Activated CD4-positive, alpha-beta T cell treated with anti-CD3 and anti-CD28 coated beads for 1 hour (primary cell): Measurements from ENCODE around the gene MED9.
"Not testable (repeated sequence)": the region's sequence is repeated elsewhere in the genome, so short reads cannot be mapped to it uniquely, and the experiment has no call there.

Experiments
- DNase-seq: peaks from one replicate; pipeline ENCODE4 v3.0.0-alpha.2; 2020

The MED9 gene

GRCh38 chr17:17476865-17477467, at the start of gene MED9:
TSS of gene MED9 (plus strand) at chr17:17477000. CDS start at chr17:17477042, 42 bp downstream.
- DNase-seq, result peak; percentile 96

GRCh38 chr17:17429222-17429621, 47.6 kb upstream of the MED9 start:
- DNase-seq, result no peak

- DNase-seq, result not testable (repeated sequence)
These were observed 45.9 kb upstream of the MED9 start for GRCh38 chr17:17430924-17431323.

- no peak for DNase-seq
These were observed 45.2 kb upstream of the MED9 start for GRCh38 chr17:17431605-17432004.

GRCh38 chr17:17433000-17433703, 43.6 kb upstream of the MED9 start:
- DNase-seq, result no peak

- no peak for DNase-seq
These were observed 42.3 kb upstream of the MED9 start for GRCh38 chr17:17434477-17434876.

GRCh38 chr17:17435323-17435722, 41.5 kb upstream of the MED9 start:
- no peak for DNase-seq

- no peak for DNase-seq
These were observed 39.3 kb upstream of the MED9 start for GRCh38 chr17:17437461-17437860.

- no peak for DNase-seq
These were observed 38.9 kb upstream of the MED9 start for GRCh38 chr17:17437893-17438292.

GRCh38 chr17:17440010-17440843, 36.6 kb upstream of the MED9 start:
- DNase-seq, result peak; percentile 52

GRCh38 chr17:17440938-17441675, 35.7 kb upstream of the MED9 start:
- no peak for DNase-seq

- no peak for DNase-seq
These were observed 33.6 kb upstream of the MED9 start for GRCh38 chr17:17443173-17443572.

GRCh38 chr17:17445296-17445924, 31.4 kb upstream of the MED9 start:
- DNase-seq, result no peak

- no peak for DNase-seq
These were observed 30.7 kb upstream of the MED9 start for GRCh38 chr17:17445925-17446665.

GRCh38 chr17:17446666-17447155, 30.1 kb upstream of the MED9 start:
- DNase-seq, result no peak

- no peak for DNase-seq
These were observed 29.5 kb upstream of the MED9 start for GRCh38 chr17:17447264-17447663.

- DNase-seq, result no peak
These were observed 28.7 kb upstream of the MED9 start for GRCh38 chr17:17448076-17448475.

- no peak for DNase-seq
These were observed 28.1 kb upstream of the MED9 start for GRCh38 chr17:17448723-17449122.

- DNase-seq, result no peak
These were observed 23.7 kb upstream of the MED9 start for GRCh38 chr17:17453088-17453487.

- no peak for DNase-seq
These were observed 22.5 kb upstream of the MED9 start for GRCh38 chr17:17454276-17454675.

- DNase-seq, result not testable (repeated sequence)
These were observed 22.1 kb upstream of the MED9 start for GRCh38 chr17:17454700-17455099.

GRCh38 chr17:17455173-17455572, 21.6 kb upstream of the MED9 start:
- DNase-seq, result no peak
